ENCODE measurements around the gene PDE8A.

Gene PDE8A, protein sequence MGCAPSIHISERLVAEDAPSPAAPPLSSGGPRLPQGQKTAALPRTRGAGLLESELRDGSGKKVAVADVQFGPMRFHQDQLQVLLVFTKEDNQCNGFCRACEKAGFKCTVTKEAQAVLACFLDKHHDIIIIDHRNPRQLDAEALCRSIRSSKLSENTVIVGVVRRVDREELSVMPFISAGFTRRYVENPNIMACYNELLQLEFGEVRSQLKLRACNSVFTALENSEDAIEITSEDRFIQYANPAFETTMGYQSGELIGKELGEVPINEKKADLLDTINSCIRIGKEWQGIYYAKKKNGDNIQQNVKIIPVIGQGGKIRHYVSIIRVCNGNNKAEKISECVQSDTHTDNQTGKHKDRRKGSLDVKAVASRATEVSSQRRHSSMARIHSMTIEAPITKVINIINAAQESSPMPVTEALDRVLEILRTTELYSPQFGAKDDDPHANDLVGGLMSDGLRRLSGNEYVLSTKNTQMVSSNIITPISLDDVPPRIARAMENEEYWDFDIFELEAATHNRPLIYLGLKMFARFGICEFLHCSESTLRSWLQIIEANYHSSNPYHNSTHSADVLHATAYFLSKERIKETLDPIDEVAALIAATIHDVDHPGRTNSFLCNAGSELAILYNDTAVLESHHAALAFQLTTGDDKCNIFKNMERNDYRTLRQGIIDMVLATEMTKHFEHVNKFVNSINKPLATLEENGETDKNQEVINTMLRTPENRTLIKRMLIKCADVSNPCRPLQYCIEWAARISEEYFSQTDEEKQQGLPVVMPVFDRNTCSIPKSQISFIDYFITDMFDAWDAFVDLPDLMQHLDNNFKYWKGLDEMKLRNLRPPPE

DNA sequence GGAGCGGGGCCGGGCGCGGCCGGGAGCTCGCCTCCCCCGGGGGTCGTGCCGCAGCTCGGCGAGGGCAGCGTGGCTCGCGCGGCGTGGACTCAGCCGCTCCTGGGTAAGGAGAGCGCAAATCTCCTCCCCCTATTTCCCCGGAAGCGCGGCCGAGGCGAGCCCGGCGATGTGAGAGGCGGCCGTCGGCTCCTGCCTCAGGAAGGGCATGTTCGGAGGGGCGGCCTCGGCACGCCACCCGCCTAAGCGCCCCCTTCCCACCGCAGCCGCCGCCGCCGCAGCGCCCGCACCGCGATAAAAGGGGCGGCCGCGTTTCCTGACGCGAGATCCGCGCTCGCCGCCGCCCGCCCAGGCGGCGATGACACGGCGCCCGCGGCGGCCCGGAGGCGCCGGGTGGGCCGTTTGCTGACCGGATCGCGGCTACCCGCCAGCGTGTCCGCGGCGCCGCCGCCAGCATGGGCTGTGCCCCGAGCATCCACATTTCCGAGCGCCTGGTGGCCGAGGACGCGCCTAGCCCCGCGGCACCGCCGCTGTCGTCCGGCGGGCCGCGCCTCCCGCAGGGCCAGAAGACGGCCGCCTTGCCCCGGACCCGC lies at the start of gene PDE8A:
Gene PDE8A, plus strand, starts transcription at position 146 of the 590 bp plus-strand sequence. Its CDS starts 307 bp downstream, at position 453.
- DNase-seq: peak in 1 of 2 experiments; percentile 1

GRCh38 chr15:84934942-84935729 lies 46.5 kb upstream of the PDE8A start:
- DNase-seq: no peak

DNA sequence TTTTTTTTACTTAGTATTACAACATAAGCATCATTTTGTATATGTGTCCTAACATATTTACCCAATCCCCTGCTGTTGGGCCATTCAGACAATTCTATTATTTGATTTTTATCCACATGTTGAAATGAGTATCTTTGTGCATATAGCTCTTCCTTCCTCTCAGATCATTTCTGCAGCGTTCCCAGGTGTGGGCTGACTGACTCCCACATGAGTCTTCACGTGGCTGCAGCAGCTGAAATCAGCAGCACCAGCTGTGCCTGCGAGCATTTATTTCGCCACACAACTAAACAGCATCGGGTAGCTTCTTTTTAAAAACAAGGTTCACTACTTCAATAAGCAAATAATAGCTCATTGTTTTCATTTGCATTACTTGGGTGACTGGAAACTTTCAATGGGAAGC lies 44.5 kb upstream of the PDE8A start:
- no peak for DNase-seq

- DNase-seq: no peak
These were observed 42.9 kb upstream of the PDE8A start for GRCh38 chr15:84938726-84939125.

GRCh38 chr15:84940399-84940798 lies 41.3 kb upstream of the PDE8A start:
- DNase-seq: no peak

- no peak for DNase-seq
These were observed 39.2 kb upstream of the PDE8A start for GRCh38 chr15:84942456-84942855.

- DNase-seq: no peak
These were observed 37.3 kb upstream of the PDE8A start for GRCh38 chr15:84944311-84944710.

- no peak for DNase-seq
These were observed 36.8 kb upstream of the PDE8A start for GRCh38 chr15:84944861-84945260.

DNA sequence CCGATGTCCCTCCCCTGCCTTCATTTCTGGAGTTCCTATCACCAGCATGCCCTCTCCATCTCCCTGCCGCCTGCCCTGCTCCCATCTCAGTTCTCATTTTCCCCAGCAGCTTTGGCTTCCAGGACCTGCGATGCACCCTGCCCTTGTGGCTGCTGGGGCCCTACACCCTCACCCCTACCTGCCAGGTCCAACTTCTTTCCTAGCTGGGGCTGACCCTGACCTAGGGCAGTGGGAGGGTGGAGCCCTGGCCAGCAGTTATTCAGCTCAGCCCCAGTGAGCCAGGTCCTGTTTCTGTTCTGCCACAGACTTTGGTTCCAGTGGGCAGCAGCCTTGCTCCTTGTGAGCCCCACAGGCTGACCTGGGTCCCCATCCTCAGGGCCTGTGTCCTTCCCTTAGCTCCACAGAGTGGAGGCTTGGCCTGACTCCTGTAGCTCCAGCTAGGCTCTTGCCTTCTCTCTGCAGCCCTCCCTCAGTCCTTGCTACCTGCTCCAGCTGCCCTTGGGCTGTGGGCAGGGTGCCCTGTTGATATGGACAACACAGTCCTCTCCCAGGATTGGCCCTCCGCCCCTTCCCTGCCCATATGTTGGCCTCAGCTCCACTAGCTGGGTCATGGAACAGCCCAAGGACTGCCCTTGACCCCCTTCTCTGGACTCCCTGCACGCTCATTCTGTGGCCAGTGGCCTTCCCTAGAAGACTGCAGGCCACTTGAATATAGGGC lies 34.7 kb upstream of the PDE8A start:
- no peak for DNase-seq

DNA sequence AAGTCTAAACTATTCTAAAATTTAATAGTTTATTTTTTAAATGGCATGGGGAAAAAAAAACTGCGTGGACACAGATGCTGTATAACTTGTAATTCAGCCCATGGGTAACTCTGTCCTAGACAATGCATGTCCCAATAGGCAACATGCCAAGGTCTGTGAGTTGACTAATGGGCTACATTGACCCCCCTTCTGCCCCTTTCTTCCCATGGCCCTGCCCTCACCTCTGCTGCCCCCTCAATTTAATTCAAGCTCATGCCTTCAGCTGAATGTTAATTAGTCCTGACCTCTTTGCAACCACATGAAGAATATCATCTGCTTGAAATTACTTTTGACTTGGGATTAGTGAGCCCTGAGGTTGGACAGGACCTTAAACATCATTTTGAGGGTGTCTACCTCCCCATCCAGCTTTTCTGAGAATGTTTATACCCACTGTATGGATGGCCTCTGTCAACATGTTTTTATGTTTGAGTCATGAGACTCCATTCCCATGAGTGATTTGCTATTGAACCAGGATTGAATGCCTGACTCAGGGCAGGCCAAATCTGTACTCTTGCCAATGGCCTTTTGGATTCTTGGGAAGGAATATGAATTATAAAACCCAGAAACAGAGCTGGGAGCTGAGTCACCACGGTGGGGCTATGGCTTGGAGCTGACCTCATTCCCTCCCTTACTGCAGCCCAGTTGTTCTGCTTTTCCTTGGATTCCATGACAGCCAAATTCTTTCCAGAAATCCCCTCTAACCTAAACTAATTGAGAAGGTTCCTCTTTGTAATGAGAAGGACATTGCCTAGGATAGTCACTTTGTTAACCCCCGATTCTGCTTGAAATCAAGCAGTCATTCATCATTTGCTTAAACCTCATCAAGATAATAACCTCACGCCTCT lies 33.5 kb upstream of the PDE8A start:
- DNase-seq: no peak

DNA sequence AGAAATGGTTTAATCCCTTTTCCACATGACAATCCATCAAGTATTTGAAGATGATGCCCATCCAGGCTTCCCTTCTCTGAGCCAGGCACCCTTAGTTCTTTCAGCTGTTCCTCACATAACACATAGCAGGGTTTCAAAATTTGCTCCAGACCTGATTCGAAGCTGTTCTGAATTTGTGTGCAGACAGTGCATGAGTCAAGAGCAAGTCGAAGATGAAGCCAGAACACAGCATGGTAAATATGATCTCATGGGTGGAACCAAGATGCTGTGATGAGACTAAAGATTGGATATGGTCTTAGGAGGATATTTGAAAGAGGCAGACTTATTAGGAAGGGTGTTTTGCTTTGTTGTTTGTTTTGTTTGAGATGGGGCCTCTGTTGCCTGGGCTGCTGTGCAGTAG lies 32.6 kb upstream of the PDE8A start:
- DNase-seq: no peak

DNA sequence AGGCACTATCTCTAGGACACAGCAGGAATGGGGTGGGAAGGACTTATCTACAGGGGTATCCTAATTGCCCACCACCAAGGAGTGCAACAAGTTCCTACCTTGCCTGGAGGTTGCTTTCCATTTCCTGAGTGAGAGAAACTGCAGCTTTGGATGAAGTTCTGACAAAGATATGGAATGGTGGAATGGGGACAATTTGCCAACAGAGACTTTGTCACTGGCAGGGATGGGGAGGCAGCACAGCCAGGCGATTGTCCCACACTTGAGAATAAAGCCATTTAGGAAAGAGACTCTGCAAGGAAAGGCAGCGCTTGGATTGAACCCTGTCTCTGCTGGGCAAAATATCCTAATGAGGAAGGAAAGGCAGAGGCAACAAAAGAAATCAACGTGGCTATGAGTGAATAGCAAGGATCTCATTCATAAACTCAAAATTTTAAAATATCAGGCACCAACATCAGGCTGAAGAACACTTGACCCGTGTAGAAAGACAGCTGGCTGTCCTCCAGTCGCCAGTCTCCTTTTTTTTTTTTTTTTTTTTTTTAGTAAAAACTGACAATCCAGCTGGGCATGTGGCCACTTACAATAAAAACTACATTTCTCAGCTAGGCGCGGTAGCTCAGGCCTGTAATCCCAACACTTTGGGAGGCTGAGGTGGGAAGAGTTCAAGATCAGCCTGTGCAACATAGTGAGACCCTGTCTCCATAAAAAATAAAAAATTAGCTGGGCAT lies 31.6 kb upstream of the PDE8A start:
- DNase-seq: no peak

- DNase-seq: no peak
These were observed 31.0 kb upstream of the PDE8A start for GRCh38 chr15:84950570-84951111.

- DNase-seq: no peak
These were observed 29.9 kb upstream of the PDE8A start for GRCh38 chr15:84951736-84952135.

- no peak for DNase-seq
These were observed 28.5 kb upstream of the PDE8A start for GRCh38 chr15:84953136-84953535.

- no peak for DNase-seq
These were observed 27.9 kb upstream of the PDE8A start for GRCh38 chr15:84953726-84954125.

DNA sequence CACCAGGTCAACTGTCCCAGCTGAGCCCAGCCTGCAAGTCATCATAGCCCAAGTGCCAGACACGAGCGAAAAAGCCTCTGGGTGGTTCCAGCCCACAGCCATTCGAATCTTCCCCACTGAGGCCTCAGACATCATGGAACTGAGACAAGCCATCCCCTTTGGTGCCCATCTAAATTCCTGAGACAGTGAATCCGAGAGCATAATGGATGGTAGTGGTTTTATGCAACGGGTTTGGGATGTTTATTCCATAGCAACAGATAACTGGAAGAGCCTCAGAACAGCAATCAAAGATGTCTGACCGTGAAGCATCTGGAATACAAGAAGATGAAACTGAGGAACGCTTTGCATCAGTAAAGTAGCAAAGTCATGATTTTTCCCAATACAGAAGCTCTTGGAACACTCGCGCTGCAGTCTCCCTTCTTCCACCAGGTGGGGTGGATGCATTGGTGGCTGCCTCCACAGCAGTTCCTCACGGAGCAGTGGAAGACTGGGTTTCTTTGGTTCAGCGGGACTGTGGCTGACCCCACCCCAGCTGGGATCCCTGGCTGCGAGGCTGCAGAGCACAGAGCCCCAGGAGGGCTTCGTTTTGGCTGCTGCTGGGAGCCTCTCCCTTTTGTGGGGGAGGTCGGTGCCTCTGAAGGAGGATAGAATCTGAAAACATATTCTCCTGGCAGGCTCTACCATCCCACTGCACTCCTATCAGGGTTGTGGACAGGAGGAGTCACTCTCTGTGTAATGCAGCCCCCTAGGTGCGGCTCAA lies 26.4 kb upstream of the PDE8A start:
- DNase-seq: peak; percentile 1 to 28

GRCh38 chr15:84956199-84956598 lies 25.5 kb upstream of the PDE8A start:
- no peak for DNase-seq

- no peak for DNase-seq
These were observed 21.1 kb upstream of the PDE8A start for GRCh38 chr15:84960391-84961113.
